HEK293T (cell line): ENCODE results near the gene CYP1A2.
"Not testable (repeated sequence)": the region's sequence is repeated elsewhere in the genome, so short reads cannot be mapped to it uniquely, and the experiment has no call there.

Source experiments
- CTCF ChIA-PET: fragments of 350-600 bp; formaldehyde crosslinking; extraction: SDS; loops from one replicate; lab custom pipeline; 2021; ENCODE audit warnings: antibody characterized with exemption, inconsistent platforms; lab: Yijun Ruan, JAX
- POLR2A ChIA-PET: fragments of 350-600 bp; formaldehyde crosslinking; extraction: SDS; loops from one replicate; lab custom pipeline; 2020; ENCODE audit warnings: antibody characterized with exemption, inconsistent platforms; lab: Yijun Ruan, JAX
- DNase-seq: peaks from one replicate; pipeline ENCODE4 v3.0.0; 2012; ENCODE audit warnings: mixed read lengths; ENCODE audit errors: extremely low spot score
- ARNT ChIP-seq: fragments of 450-650 bp; IDR thresholded peaks from 2 replicates; pipeline ENCODE4 v1.6.1; 2017; ENCODE audit warnings: mild to moderate bottlenecking
- BHLHE40 ChIP-seq: fragments of 450-650 bp; IDR thresholded peaks from 2 replicates; pipeline ENCODE4 v1.6.1; 2016; ENCODE audit warnings: mild to moderate bottlenecking, moderate library complexity, borderline replicate concordance
- CTBP1 ChIP-seq: fragments of 450-650 bp; IDR thresholded peaks from 2 replicates; pipeline ENCODE4 v1.6.1; 2016; ENCODE audit warnings: borderline replicate concordance
- ELF4 ChIP-seq: fragments of 450-650 bp; IDR thresholded peaks from 2 replicates; pipeline ENCODE4 v1.6.1; 2017; ENCODE audit warnings: antibody characterized with exemption
- FOXA1 ChIP-seq: fragments of 450-650 bp; IDR thresholded peaks from 2 replicates; pipeline ENCODE4 v1.6.1; 2016; ENCODE audit warnings: mild to moderate bottlenecking
- FOXK2 ChIP-seq: fragments of 450-650 bp; IDR thresholded peaks from 2 replicates; pipeline ENCODE4 v1.6.1; 2016; ENCODE audit warnings: mild to moderate bottlenecking
- HDGF ChIP-seq: fragments of 450-650 bp; IDR thresholded peaks from 2 replicates; pipeline ENCODE4 v1.6.1; 2017; ENCODE audit warnings: antibody characterized with exemption, borderline replicate concordance
- L3MBTL2 ChIP-seq: fragments of 450-650 bp; conservative IDR thresholded peaks from 2 replicates; pipeline ENCODE4 v1.6.1; 2016; ENCODE audit warnings: mild to moderate bottlenecking
- LEF1 ChIP-seq: fragments of 450-650 bp; IDR thresholded peaks from 2 replicates; pipeline ENCODE4 v1.6.1; 2017; ENCODE audit warnings: mild to moderate bottlenecking, borderline replicate concordance
- NFRKB ChIP-seq: fragments of 450-650 bp; IDR thresholded peaks from 2 replicates; pipeline ENCODE4 v1.6.1; 2016; ENCODE audit warnings: mild to moderate bottlenecking, moderate library complexity
- SP1 ChIP-seq: fragments of 450-650 bp; IDR thresholded peaks from 2 replicates; pipeline ENCODE4 v1.6.1; 2017
- SUZ12 ChIP-seq: fragments of 450-650 bp; IDR thresholded peaks from 2 replicates; pipeline ENCODE4 v1.6.1; 2016; ENCODE audit warnings: mild to moderate bottlenecking
- ZNF384 ChIP-seq: fragments of 450-650 bp; IDR thresholded peaks from 2 replicates; pipeline ENCODE4 v1.6.1; 2016
- TF ChIP-seq, protein P1 (sequence below): fragments of 450-650 bp; IDR thresholded peaks from 2 replicates; pipeline ENCODE4 v1.6.1; 2016

CYP1A2 gene

DNA sequence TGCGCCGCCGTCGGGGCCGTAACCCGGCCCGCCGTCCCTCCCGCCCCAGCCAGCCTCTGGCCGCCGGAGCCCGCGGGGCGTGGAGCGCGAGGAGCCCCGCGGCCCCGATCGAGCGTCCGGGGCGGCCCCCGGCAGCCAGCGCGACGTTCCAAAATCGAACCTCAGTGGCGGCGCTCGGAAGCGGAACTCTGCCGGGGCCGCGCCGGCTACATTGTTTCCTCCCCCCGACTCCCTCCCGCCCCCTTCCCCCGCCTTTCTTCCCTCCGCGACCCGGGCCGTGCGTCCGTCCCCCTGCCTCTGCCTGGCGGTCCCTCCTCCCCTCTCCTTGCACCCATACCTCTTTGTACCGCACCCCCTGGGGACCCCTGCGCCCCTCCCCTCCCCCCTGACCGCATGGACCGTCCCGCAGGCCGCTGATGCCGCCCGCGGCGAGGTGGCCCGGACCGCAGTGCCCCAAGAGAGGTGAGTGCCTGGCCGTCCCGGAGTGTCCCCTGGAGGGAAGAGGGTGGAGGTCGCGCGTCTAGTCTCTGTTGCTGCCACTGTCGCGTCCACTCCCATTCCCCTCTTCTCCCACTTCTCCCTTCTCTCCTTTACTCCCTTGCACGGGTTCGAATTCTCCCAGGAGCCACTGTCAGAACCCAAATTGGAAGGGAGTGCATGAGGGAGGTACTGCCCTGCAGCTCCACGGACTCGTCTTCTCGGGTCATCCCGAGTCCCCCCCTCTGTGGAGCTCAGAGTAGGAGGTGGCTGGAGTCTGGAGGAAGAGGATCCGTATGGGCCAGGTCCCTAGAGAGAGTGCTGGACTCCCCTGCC is 33.8 kb downstream of the CYP1A2 start:
- TF ChIP-seq ARNT (0 out of 2 replicates have a peak, but pooled peaks have one; percentile 0), FOXA1 (no peak)
- POLR2A ChIA-PET, result interaction anchor here (0.7 to 2.3 kb wide), 10 partner anchors 11 to 213 kb away, joined by 3 to 7 read pairs (median 4); partner anchors contain the start of genes FAM219B, MPI and RPP25
- CTCF ChIA-PET, result interaction anchor here (0.6 to 6.5 kb wide), 6 partner anchors 12 to 988 kb away, joined by 3 to 75 read pairs (median 4); no protein-coding TSS in a partner anchor
- peak; percentile 56 for DNase-seq

DNA sequence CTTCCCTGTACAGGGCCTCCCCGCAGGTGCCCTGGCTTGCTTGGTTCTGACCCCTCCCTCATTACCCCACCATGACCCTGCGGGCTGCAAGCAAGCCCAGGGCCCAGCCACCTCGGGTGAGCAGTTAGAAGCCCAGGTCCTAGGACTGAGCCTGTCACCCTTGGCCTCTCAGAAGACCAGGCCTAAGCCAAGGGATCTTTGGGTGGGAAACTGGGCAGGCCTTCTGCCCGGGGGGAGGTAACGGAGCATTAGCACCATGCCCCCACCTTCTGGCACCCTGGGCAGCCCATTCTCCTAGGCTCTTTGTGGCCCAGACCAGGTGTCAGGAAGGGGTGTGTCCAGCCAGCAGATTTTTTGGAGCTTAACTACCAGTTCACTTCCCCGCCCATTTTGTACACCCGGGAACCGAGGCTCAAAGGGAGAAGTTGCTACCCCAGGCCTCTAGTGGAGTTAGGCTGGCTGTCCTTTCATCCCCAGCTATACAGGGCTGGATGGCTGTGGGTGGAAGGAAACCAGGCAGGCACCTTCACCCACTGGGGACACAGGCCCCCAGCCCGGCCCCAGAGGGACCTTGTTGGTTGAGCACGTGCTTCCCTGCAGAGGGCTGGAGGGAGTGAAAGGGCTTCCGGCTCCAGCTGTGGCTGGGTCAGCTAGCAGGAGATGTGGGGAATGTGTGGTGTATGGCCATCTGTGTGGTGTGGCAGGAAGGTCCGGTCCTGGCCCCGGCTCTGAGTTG is 34.6 kb downstream of the CYP1A2 start:
- DNase-seq, result no peak
- TF ChIP-seq HDGF (0 out of 2 replicates have a peak, but pooled peaks have one; percentile 29), BHLHE40 (no peak), L3MBTL2 (peak; percentile 83)
- CTCF ChIA-PET, result interaction anchor here (0.6 to 6.5 kb wide), 7 partner anchors 10 to 413 kb away, joined by 3 to 75 read pairs (median 3); no protein-coding TSS in a partner anchor
- POLR2A ChIA-PET, result interaction anchor here (0.7 to 2.3 kb wide), 10 partner anchors 10 to 212 kb away, joined by 3 to 7 read pairs (median 4); partner anchors contain the start of genes FAM219B, MPI, RPP25 and ULK3

DNA sequence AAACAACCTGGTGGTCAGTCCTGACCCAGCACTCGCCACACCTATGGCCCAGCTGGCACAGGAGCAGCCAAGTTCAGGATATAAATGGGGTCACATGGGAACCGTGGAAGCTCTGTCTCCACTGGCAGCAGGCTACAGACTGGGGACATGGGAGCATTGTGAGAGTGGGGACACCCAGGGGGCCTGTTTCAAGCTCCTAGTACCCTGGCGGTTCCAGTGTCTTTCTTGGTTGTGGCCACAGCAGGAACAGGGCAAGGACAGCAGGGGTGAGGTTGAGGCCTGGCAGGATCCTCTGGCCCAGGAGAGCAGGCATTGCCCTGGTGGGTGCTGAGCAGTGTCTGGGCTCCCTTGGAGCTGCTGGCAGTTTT is 35.1 kb downstream of the CYP1A2 start:
- CTCF ChIA-PET, result interaction anchor here (0.6 to 6.5 kb wide), 6 partner anchors 10 to 413 kb away, joined by 3 to 75 read pairs (median 3); no protein-coding TSS in a partner anchor
- POLR2A ChIA-PET, result interaction anchor here (0.8 to 2.3 kb wide), 7 partner anchors 9 to 173 kb away, joined by 3 to 7 read pairs (median 4); partner anchors contain the start of genes MPI, RPP25 and ULK3
- 0 out of 2 replicates have a peak, but pooled peaks have one; percentile 1 for TF ChIP-seq HDGF
- no peak for TF ChIP-seq BHLHE40
- no peak for TF ChIP-seq ELF4
- no peak for DNase-seq

DNA sequence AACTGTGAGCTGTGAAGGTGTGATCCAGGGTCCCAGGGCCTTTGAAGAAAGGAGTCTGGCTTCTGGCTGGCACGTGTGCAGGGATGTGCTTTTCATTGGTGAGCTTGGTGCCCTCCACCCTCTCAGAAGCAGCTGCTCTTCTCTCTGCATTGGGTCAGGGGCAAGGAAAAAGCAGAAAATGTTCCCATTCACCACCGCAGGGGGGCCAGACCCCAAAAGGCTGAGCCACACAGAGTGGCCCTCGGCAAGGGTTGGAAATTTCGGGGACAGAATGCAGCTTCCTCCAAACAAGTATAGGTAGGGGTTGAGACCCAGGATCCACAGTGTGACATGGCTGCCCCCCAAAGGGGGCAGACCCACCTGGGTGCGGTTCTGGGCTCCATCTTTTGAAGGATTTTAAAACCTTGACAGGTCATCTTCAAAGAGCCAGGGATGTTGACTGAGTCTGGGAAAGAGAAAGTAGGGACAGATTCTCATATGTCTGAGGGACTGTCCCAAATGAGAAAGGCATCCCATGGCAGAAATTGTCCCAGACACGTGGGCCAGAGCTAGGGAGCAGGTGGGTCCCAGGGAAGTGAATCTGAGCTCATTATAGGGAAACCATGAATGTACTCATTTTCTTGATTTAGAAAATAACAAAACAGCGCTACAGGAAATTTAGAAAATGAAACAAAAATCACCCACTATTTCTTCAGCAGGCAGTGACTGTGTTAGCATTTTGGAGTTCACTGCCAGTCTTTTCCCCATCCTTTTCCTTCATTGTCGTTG is 36.0 kb downstream of the CYP1A2 start:
- DNase-seq, result no peak
- CTCF ChIA-PET, result interaction anchor here (0.7 to 6.5 kb wide), 5 partner anchors 9 to 170 kb away, joined by 3 to 75 read pairs (median 4); partner anchors contain the start of gene ULK3
- TF ChIP-seq SP1 (no peak), FOXK2 (no peak), SUZ12 (no peak), ZNF384 (no peak), ARNT (no peak), LEF1 (no peak), L3MBTL2 (no peak), ELF4 (no peak), CTBP1 (no peak)
- POLR2A ChIA-PET, result interaction anchor here (1.6 to 2.3 kb wide), 3 partner anchors 24 to 105 kb away, joined by 3 to 6 read pairs (median 4); partner anchors contain the start of gene MPI

DNA sequence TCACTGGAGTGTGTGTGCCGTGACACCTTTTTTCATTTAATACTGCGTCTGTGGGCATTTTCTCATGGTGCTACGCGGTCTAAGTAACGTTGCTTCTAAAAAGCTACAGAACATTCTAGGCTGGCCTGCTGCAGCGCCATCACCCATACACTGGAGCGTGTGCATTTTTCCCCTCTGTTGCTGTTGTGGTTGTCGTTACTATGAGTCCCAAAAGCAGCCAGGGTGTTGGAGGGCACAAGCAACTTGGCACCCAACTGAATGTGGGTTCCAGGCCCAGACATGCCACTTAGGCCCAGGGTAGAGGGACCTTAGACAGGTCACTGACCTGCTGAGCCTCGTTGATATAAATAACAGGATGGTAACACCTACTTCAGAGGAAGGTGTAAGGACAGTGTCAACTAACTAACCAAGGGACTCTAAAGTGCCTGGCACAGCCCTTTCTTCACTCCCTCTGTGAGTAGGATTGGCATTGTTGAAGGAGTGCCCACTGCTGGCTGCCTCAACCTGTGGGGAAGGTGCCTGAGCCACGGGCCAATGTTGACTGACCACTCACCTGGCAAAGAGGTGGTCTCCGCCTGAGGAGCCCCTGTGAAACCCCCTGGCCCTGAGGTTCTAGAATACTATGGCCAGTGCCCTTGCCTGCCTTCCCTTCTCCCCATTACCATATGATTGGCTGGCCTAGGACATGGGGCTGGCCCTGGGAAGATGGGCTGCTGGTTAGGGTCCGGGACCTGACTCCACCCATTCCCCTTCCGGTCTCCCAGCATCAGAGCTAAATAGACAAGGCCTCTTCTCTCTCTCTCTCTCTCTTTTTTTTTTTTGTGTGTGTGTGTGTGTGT is 36.8 kb downstream of the CYP1A2 start:
- POLR2A ChIA-PET, result interaction anchor here (2.3 kb wide), 1 partner anchor 25 kb away, joined by 6 read pairs; no protein-coding TSS in a partner anchor
- no peak for DNase-seq
- CTCF ChIA-PET, result interaction anchor here (0.9 to 6.5 kb wide), 4 partner anchors 14 to 58 kb away, joined by 3 to 75 read pairs (median 24); partner anchors contain the start of gene ULK3
- TF ChIP-seq LEF1 (no peak), FOXK2 (no peak), ARNT (no peak), BHLHE40 (no peak)

DNA sequence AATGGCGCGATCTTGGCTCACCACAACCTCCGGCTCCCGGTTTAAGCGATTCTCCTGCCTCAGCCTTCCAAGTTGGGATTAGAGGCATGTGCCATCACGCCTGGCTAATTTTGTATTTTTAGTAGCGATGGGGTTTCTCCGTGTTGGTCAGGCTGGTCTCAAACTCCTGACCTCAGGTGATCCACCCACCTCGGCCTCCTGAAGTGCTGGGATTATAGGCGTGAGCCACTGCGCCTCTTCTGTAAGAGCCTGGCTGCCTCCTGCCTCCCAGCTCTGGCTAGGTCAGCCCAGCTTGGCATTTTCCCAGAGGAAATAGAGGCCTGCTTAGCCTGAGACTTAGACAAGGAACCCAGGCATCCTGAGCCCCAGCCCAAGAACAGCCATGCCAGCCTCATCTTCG is 37.4 kb downstream of the CYP1A2 start:
- ChIA-PET CTCF (interaction anchor here (0.5 to 3.0 kb wide), 3 partner anchors 9 to 16 kb away, joined by 3 to 43 read pairs (median 16); no protein-coding TSS in a partner anchor), POLR2A (interaction anchor here (1.2 kb wide), 1 partner anchor 168 kb away, joined by 4 read pairs; no protein-coding TSS in a partner anchor)
- DNase-seq, result not testable (repeated sequence)

DNA sequence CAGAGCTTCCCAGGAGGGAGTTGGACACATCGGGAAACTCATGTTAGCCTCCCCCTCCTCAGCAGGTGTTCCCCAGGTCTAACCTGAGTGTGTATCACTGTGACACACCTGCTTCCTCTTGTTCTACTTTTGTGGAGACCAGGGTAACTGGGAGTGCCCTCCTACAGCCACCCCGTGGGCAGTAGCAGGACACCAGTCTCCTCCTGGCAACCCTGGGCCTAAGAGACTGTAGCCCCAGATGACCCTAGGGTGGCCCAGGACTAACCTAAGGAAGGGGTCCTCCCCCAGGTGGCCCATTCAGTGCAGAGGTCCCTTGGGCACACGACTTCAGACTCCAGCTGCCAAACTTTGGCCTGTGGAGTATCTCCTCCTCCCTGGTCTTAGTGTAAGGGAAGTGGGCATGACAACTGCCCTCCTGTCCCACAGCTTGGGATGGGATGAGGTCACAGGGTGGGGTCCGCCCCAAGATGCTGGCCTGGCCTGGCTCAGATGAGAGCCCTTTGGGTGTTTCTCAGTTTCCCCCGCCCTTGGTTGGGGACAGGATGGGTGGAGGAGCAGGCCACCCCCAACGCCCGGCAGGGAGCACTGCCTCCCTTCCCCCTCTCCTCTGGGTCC is 38.0 kb downstream of the CYP1A2 start:
- ChIA-PET POLR2A (interaction anchor here (1.2 to 1.8 kb wide), 2 partner anchors 9 to 168 kb away, joined by 4 to 5 read pairs; no protein-coding TSS in a partner anchor), CTCF (interaction anchor here (0.5 to 3.0 kb wide), 9 partner anchors 9 to 155 kb away, joined by 3 to 43 read pairs (median 4); partner anchors contain the start of gene ULK3)
- DNase-seq, result no peak
- no peak for TF ChIP-seq BHLHE40
- no peak for TF ChIP-seq LEF1
- TF ChIP-seq ARNT, result no peak
- no peak for TF ChIP-seq FOXA1
- TF ChIP-seq, protein P1, sequence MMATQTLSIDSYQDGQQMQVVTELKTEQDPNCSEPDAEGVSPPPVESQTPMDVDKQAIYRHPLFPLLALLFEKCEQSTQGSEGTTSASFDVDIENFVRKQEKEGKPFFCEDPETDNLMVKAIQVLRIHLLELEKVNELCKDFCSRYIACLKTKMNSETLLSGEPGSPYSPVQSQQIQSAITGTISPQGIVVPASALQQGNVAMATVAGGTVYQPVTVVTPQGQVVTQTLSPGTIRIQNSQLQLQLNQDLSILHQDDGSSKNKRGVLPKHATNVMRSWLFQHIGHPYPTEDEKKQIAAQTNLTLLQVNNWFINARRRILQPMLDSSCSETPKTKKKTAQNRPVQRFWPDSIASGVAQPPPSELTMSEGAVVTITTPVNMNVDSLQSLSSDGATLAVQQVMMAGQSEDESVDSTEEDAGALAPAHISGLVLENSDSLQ, result no peak
- TF ChIP-seq ZNF384, result no peak
- no peak for TF ChIP-seq NFRKB
- no peak for TF ChIP-seq HDGF
